HFF-Myc (cell line): Measurements from ENCODE around the gene ALOX15.
"Not testable (repeated sequence)": the region's sequence is repeated elsewhere in the genome, so short reads cannot be mapped to it uniquely, and the experiment has no call there.

Source experiments
- DNase-seq: peaks from one replicate; pipeline ENCODE4 v3.0.0-alpha.2; 2011; ENCODE audit warnings: low read depth; ENCODE audit errors: extremely low read depth
- H3K4me3 ChIP-seq: replicated peaks from 2 replicates; pipeline ENCODE4 v1.5.1; 2011; ENCODE audit warnings: low read depth, mild to moderate bottlenecking, control low read depth, low read length
- CTCF ChIP-seq: IDR thresholded peaks from 2 replicates; pipeline ENCODE4 v1.5.1; 2012; ENCODE audit warnings: mild to moderate bottlenecking, low read depth, low read length, control low read depth; ENCODE audit errors: missing control alignments

The ALOX15 gene

GRCh38 chr17:4594931-4595684 is 46.4 kb downstream of the ALOX15 start:
- TF ChIP-seq CTCF = peak; percentile 5
- no peak overlapping the region for H3K4me3 ChIP-seq
- DNase-seq = no peak

GRCh38 chr17:4594406-4594805 is 47.1 kb downstream of the ALOX15 start:
- no peak for TF ChIP-seq CTCF
- no peak for DNase-seq
- no peak overlapping the region for H3K4me3 ChIP-seq

GRCh38 chr17:4593021-4593421 is 48.5 kb downstream of the ALOX15 start:
- no peak for TF ChIP-seq CTCF
- DNase-seq = no peak
- no peak overlapping the region for H3K4me3 ChIP-seq

- DNase-seq = no peak
- no peak for TF ChIP-seq CTCF
- H3K4me3 ChIP-seq = no peak overlapping the region
Observed at GRCh38 chr17:4592240-4593005, 49.1 kb downstream of the ALOX15 start.

- TF ChIP-seq CTCF = no peak
- no peak overlapping the region for H3K4me3 ChIP-seq
- DNase-seq = no peak
Observed at GRCh38 chr17:4591529-4591928, 49.9 kb downstream of the ALOX15 start.

GRCh38 chr17:4590981-4591453 is 50.5 kb downstream of the ALOX15 start:
- no peak overlapping the region for H3K4me3 ChIP-seq
- DNase-seq = no peak
- no peak for TF ChIP-seq CTCF

- not testable (repeated sequence) for DNase-seq, H3K4me3 ChIP-seq
Observed at GRCh38 chr17:4590042-4590441, 51.4 kb downstream of the ALOX15 start.
